SJCRH30 (cell line): ENCODE measurements around the gene USP30. TPM values are rescaled to one million over a fixed set of nuclear protein-coding genes. Genes with fewer than 3 reads are reported as not detected.
A peak's percentile ranks its signal among the peaks of the same experiment; 100 is the strongest.

Experiments used
- DNase-seq, 2 experiments: peaks; one replicate each; pipeline ENCODE4 v3.0.0-alpha.2; 2015 to 2020
- H3K27ac ChIP-seq: fragments of 250-450 bp; sonication (Bioruptor Pico); 2 replicates; pipeline ENCODE4 v1.5.1; 2020; ENCODE audit warnings: mild to moderate bottlenecking, moderate library complexity
- H3K27me3 ChIP-seq: fragments of 250-450 bp; sonication (Bioruptor Pico); 2 replicates; pipeline ENCODE4 v1.5.1; 2020; ENCODE audit warnings: mild to moderate bottlenecking, moderate library complexity
- H3K36me3 ChIP-seq: fragments of 250-450 bp; sonication (Bioruptor Pico); 2 replicates; pipeline ENCODE4 v1.5.1; 2020; ENCODE audit warnings: mild to moderate bottlenecking, moderate library complexity
- H3K4me1 ChIP-seq: fragments of 250-450 bp; sonication (Bioruptor Pico); 2 replicates; pipeline ENCODE4 v1.5.1; 2020; ENCODE audit warnings: mild to moderate bottlenecking, moderate library complexity
- H3K4me3 ChIP-seq: fragments of 250-450 bp; sonication (Bioruptor Pico); 2 replicates; pipeline ENCODE4 v1.5.1; 2020; ENCODE audit warnings: mild to moderate bottlenecking, moderate library complexity
- H3K9me3 ChIP-seq: fragments of 250-450 bp; sonication (Bioruptor Pico); replicated peaks from 2 replicates; pipeline ENCODE4 v1.5.1; 2020; ENCODE audit warnings: mild to moderate bottlenecking, moderate library complexity
- total RNA-seq: library from RNA; depleted of rRNA; stranded (reverse); fragments of >200 nt; shearing (Covaris generic); gene quantifications from 2 replicates; pipeline ENCODE4 v1.2.3, GENCODE V29; 2014

Gene USP30
- total RNA-seq, 1 experiment from 2014 or later = 8.6 TPM

- peak in 1 of 2 experiments; percentile 9 for DNase-seq
- H3K36me3 ChIP-seq = no peaks in the 10 kb centered on the region
These were observed 12.9 kb downstream of the USP30 start for GRCh38 chr12:109065154-109065852.

GRCh38 chr12:109065853-109066193 is 13.4 kb downstream of the USP30 start:
- Histone ChIP-seq H3K36me3 (no peaks in the 10 kb centered on the region), H3K4me3 (no peak overlapping the region), H3K9me3 (no peaks in the 10 kb centered on the region), H3K4me1 (no peaks in the 10 kb centered on the region), H3K27me3 (no peaks in the 10 kb centered on the region), H3K27ac (no peak overlapping the region)
- DNase-seq = no peak

More at GRCh38 chr12:109065154-109065852, 12.9 kb downstream of the USP30 start:
- Histone ChIP-seq H3K4me3 (no peak overlapping the region), H3K4me1 (no peaks in the 10 kb centered on the region), H3K27me3 (no peaks in the 10 kb centered on the region), H3K27ac (no peak overlapping the region), H3K9me3 (no peaks in the 10 kb centered on the region)

GRCh38 chr12:109069307-109070271 is 17.2 kb downstream of the USP30 start:
- Histone ChIP-seq H3K27me3 (no peaks in the 10 kb centered on the region), H3K9me3 (no peaks in the 10 kb centered on the region), H3K4me3 (no peak overlapping the region), H3K27ac (no peak overlapping the region), H3K36me3 (peaks cover 7% of the 10 kb centered on the region; the same call in 1 of the 2 replicates), H3K4me1 (no peaks in the 10 kb centered on the region)
- DNase-seq = no peak

- Histone ChIP-seq H3K4me3 (no peak overlapping the region), H3K4me1 (no peaks in the 10 kb centered on the region), H3K36me3 (peaks cover 14% of the 10 kb centered on the region), H3K27me3 (no peaks in the 10 kb centered on the region), H3K9me3 (0 out of 2 replicates have a peak, but pooled peaks cover 4% of the 10 kb centered on the region), H3K27ac (no peak overlapping the region)
- no peak for DNase-seq
These were observed 22.5 kb downstream of the USP30 start for GRCh38 chr12:109074866-109075265.

GRCh38 chr12:109082751-109083150 is 30.4 kb downstream of the USP30 start:
- no peaks in the 10 kb centered on the region for H3K4me1 ChIP-seq
- no peak overlapping the region for H3K27ac ChIP-seq
- no peaks in the 10 kb centered on the region for H3K27me3 ChIP-seq
- H3K9me3 ChIP-seq = 0 out of 2 replicates have a peak, but pooled peaks cover 4% of the 10 kb centered on the region
- H3K36me3 ChIP-seq = peaks cover 17% of the 10 kb centered on the region
- no peak for DNase-seq
- no peak overlapping the region for H3K4me3 ChIP-seq

GRCh38 chr12:109084425-109084824 is 32.0 kb downstream of the USP30 start:
- H3K27me3 ChIP-seq = no peaks in the 10 kb centered on the region
- DNase-seq = no peak
- H3K4me1 ChIP-seq = no peaks in the 10 kb centered on the region
- no peaks in the 10 kb centered on the region for H3K9me3 ChIP-seq
- H3K27ac ChIP-seq = no peak overlapping the region
- peaks cover 18% of the 10 kb centered on the region; the same call in 1 of the 2 replicates for H3K36me3 ChIP-seq
- no peak overlapping the region for H3K4me3 ChIP-seq

- no peak overlapping the region for H3K4me3 ChIP-seq
- H3K27me3 ChIP-seq = no peaks in the 10 kb centered on the region
- no peaks in the 10 kb centered on the region for H3K4me1 ChIP-seq
- no peaks in the 10 kb centered on the region for H3K9me3 ChIP-seq
- DNase-seq = no peak
- no peak overlapping the region for H3K27ac ChIP-seq
- H3K36me3 ChIP-seq = peaks cover 18% of the 10 kb centered on the region; the same call in 1 of the 2 replicates
These were observed 33.2 kb downstream of the USP30 start for GRCh38 chr12:109085590-109085989.

GRCh38 chr12:109087250-109087649 is 34.9 kb downstream of the USP30 start:
- Histone ChIP-seq H3K4me3 (no peak overlapping the region), H3K4me1 (peaks cover under 1% of the 10 kb centered on the region; the same call in 1 of the 2 replicates), H3K27ac (no peak overlapping the region), H3K36me3 (peaks cover 18% of the 10 kb centered on the region; the same call in 1 of the 2 replicates), H3K9me3 (no peaks in the 10 kb centered on the region), H3K27me3 (no peaks in the 10 kb centered on the region)
- DNase-seq = no peak

GRCh38 chr12:109088818-109089217 is 36.4 kb downstream of the USP30 start:
- peaks cover 8% of the 10 kb centered on the region; the same call in 1 of the 2 replicates for H3K4me1 ChIP-seq
- H3K27me3 ChIP-seq = no peaks in the 10 kb centered on the region
- peaks cover 14% of the 10 kb centered on the region; the same call in 1 of the 2 replicates for H3K36me3 ChIP-seq
- no peak overlapping the region for H3K4me3 ChIP-seq
- no peak for DNase-seq
- H3K9me3 ChIP-seq = no peaks in the 10 kb centered on the region
- H3K27ac ChIP-seq = no peak overlapping the region

- H3K4me3 ChIP-seq = no peak overlapping the region
- H3K27ac ChIP-seq = no peak overlapping the region
- peaks cover 8% of the 10 kb centered on the region; the same call in 1 of the 2 replicates for H3K4me1 ChIP-seq
- no peaks in the 10 kb centered on the region for H3K27me3 ChIP-seq
- no peaks in the 10 kb centered on the region for H3K9me3 ChIP-seq
- DNase-seq = no peak
- H3K36me3 ChIP-seq = peaks cover 14% of the 10 kb centered on the region; the same call in 1 of the 2 replicates
These were observed 37.3 kb downstream of the USP30 start for GRCh38 chr12:109089683-109090082.

GRCh38 chr12:109092497-109093021 is 40.2 kb downstream of the USP30 start:
- Histone ChIP-seq H3K27me3 (no peaks in the 10 kb centered on the region), H3K4me3 (peak overlapping the region; percentile 58), H3K4me1 (peaks cover 8% of the 10 kb centered on the region; the same call in 1 of the 2 replicates), H3K27ac (no peak overlapping the region; the same call in 1 of the 2 replicates), H3K9me3 (no peaks in the 10 kb centered on the region), H3K36me3 (peaks cover 7% of the 10 kb centered on the region; the same call in 1 of the 2 replicates)
- no peak for DNase-seq

- Histone ChIP-seq H3K4me1 (peaks cover 8% of the 10 kb centered on the region; the same call in 1 of the 2 replicates), H3K27me3 (no peaks in the 10 kb centered on the region), H3K27ac (peak within 1 kb of the TSS; percentile 27), H3K4me3 (peak within 1 kb of the TSS; percentile 58), H3K9me3 (no peaks in the 10 kb centered on the region), H3K36me3 (no peaks in the 10 kb centered on the region)
- DNase-seq = peak; percentile 89 to 92
These were observed 40.9 kb downstream of the USP30 start, which contains the start of gene ALKBH2 for GRCh38 chr12:109093022-109093918. TSS of gene ALKBH2 (minus strand) at chr12:109093472. CDS start at chr12:109092786, 686 bp downstream.

GRCh38 chr12:109097140-109097434 is 44.7 kb downstream of the USP30 start:
- H3K27ac ChIP-seq = peak overlapping the region; percentile 97; the same call in 1 of the 2 replicates
- H3K4me3 ChIP-seq = peak overlapping the region; percentile 91
- H3K9me3 ChIP-seq = no peaks in the 10 kb centered on the region
- peaks cover 32% of the 10 kb centered on the region for H3K36me3 ChIP-seq
- H3K4me1 ChIP-seq = peaks cover 8% of the 10 kb centered on the region; the same call in 1 of the 2 replicates
- no peak for DNase-seq
- H3K27me3 ChIP-seq = no peaks in the 10 kb centered on the region
